SK-N-SH (cell line): Measurements from ENCODE around the gene CD300LG. TPM values are rescaled to one million over a fixed set of nuclear protein-coding genes. Genes with fewer than 3 reads are reported as not detected.
A peak's percentile ranks its signal among the peaks of the same experiment; 100 is the strongest.

Experiments
- CTCF ChIA-PET: fragments of 300-600, 350-600 bp; formaldehyde crosslinking; extraction: SDS; loops from one replicate; lab custom pipeline; 2021; lab: Yijun Ruan, JAX
- POLR2A ChIA-PET: fragments of 350-600 bp; sonication (Branson Sonifier 250); formaldehyde crosslinking; extraction: SDS; loops from one replicate; lab custom pipeline; 2020; ENCODE audit warnings: antibody characterized with exemption, inconsistent platforms; lab: Yijun Ruan, JAX
- DNase-seq: peaks from one replicate; pipeline ENCODE4 v3.0.0; 2012
- H2AFZ ChIP-seq: fragments of 200-600 bp; sonication (generic); 2 replicates; pipeline ENCODE4 v1.8.1; 2016; ENCODE audit warnings: antibody characterized with exemption, mild to moderate bottlenecking, low read depth
- H3F3A ChIP-seq: fragments of 200-600 bp; sonication (generic); replicated peaks from 2 replicates; pipeline ENCODE3; 2016; ENCODE audit warnings: antibody characterized with exemption, mild to moderate bottlenecking; ENCODE audit not compliant: insufficient read depth
- H3K27ac ChIP-seq, 2 experiments: fragments of 200-500 bp in 1 of 2; fragments of 200-600 bp in 1 of 2; sonication (Bioruptor generic) in 1 of 2; sonication (generic), shearing (Covaris generic) in 1 of 2; 2 replicates each; pipeline versions ENCODE4 v1.5.1 to v1.6.1; 2014 to 2016; ENCODE audit warnings: low read depth in 2 of 2, inconsistent platforms in 1 of 2, low read length in 1 of 2, mild to moderate bottlenecking in 1 of 2, mixed read lengths in 1 of 2
- H3K27me3 ChIP-seq: fragments of 200-600 bp; sonication (generic), shearing (Covaris generic); 2 replicates; pipeline ENCODE4 v1.6.1; 2016; ENCODE audit warnings: mixed run types; ENCODE audit not compliant: insufficient read depth
- H3K36me3 ChIP-seq, 2 experiments: fragments of 200-500 bp in 1 of 2; fragments of 200-600 bp in 1 of 2; sonication (Bioruptor generic) in 1 of 2; sonication (generic) in 1 of 2; replicated peaks in 1 of 2; 2 replicates each; pipeline versions ENCODE3 to v1.5.1; 2014 to 2016; ENCODE audit warnings: low read length in 1 of 2, mild to moderate bottlenecking in 1 of 2; ENCODE audit not compliant: insufficient read depth in 2 of 2, control insufficient read depth in 1 of 2
- H3K4me1 ChIP-seq, 2 experiments: fragments of 200-500 bp in 1 of 2; fragments of 200-600 bp in 1 of 2; sonication (Bioruptor generic) in 1 of 2; sonication (generic), shearing (Covaris generic) in 1 of 2; 2 replicates each; pipeline versions ENCODE4 v1.5.1 to v1.6.1; 2014 to 2016; ENCODE audit warnings: low read depth in 1 of 2, low read length in 1 of 2, mixed run types in 1 of 2; ENCODE audit not compliant: insufficient read depth in 2 of 2, control insufficient read depth in 1 of 2
- H3K4me2 ChIP-seq: fragments of 200-600 bp; sonication (generic), shearing (Covaris generic); 2 replicates; pipeline ENCODE4 v1.6.1; 2017; ENCODE audit warnings: mixed run types
- H3K4me3 ChIP-seq, 2 experiments: fragments of 200-500 bp in 1 of 2; fragments of 200-600 bp in 1 of 2; sonication (Bioruptor generic) in 1 of 2; sonication (generic), shearing (Covaris generic) in 1 of 2; 2 replicates each; pipeline versions ENCODE4 v1.5.1 to v1.8.1; 2014 to 2016; ENCODE audit warnings: low read depth in 2 of 2, inconsistent platforms in 1 of 2, low read length in 1 of 2, mild to moderate bottlenecking in 1 of 2, mixed read lengths in 1 of 2, moderate library complexity in 1 of 2
- H3K79me2 ChIP-seq: fragments of 200-600 bp; sonication (generic); 2 replicates; pipeline ENCODE4 v1.8.1; 2017; ENCODE audit warnings: mild to moderate bottlenecking; ENCODE audit not compliant: insufficient read depth
- H3K9ac ChIP-seq: fragments of 200-600 bp; sonication (generic); 2 replicates; pipeline ENCODE4 v1.6.1; 2017; ENCODE audit warnings: mixed run types
- H3K9me2 ChIP-seq: fragments of 200-600 bp; sonication (generic); 2 replicates; pipeline ENCODE4 v1.6.1; 2017; ENCODE audit warnings: mixed run types
- H3K9me3 ChIP-seq: fragments of 200-600 bp; sonication (generic); 2 replicates; pipeline ENCODE4 v1.6.1; 2017; ENCODE audit warnings: mixed run types, mild to moderate bottlenecking, moderate library complexity
- H4K20me1 ChIP-seq: fragments of 200-600 bp; sonication (generic); 2 replicates; pipeline ENCODE4 v1.6.1; 2017; ENCODE audit warnings: mild to moderate bottlenecking, mixed run types; ENCODE audit not compliant: insufficient read depth
- CHD2 ChIP-seq: fragments of 150-350 bp; IDR thresholded peaks from 2 replicates; pipeline ENCODE4 v1.6.1; 2018; ENCODE audit warnings: low read length; ENCODE audit not compliant: partially characterized antibody
- EZH2phosphoT487 ChIP-seq: fragments of 200-600 bp; sonication (generic); IDR thresholded peaks from 2 replicates; pipeline ENCODE4 v1.6.1; 2017; ENCODE audit warnings: low read depth, mixed run types, mild to moderate bottlenecking, antibody characterized with exemption, moderate library complexity, borderline replicate concordance
- FOSL2 ChIP-seq: IDR thresholded peaks from 2 replicates; pipeline ENCODE4 v1.4.0; 2012; ENCODE audit warnings: low read depth, mild to moderate bottlenecking, moderate library complexity, borderline replicate concordance
- GATA2 ChIP-seq: sonication (generic); formaldehyde crosslinking; IDR thresholded peaks from 2 replicates; pipeline ENCODE4 v1.5.0; 2020; ENCODE audit warnings: mild to moderate bottlenecking, missing genetic modification reagents
- JUND ChIP-seq: IDR thresholded peaks from 2 replicates; pipeline ENCODE4 v1.4.0; 2012
- NRF1 ChIP-seq: IDR thresholded peaks from 2 replicates; pipeline ENCODE4 v1.6.1; 2012; ENCODE audit warnings: low read depth, mild to moderate bottlenecking, low read length
- RAD21 ChIP-seq: IDR thresholded peaks from 2 replicates; pipeline ENCODE4 v1.6.1; 2012; ENCODE audit warnings: mild to moderate bottlenecking, low read length
- RFX5 ChIP-seq: IDR thresholded peaks from 2 replicates; pipeline ENCODE4 v1.6.1; 2012; ENCODE audit warnings: mild to moderate bottlenecking, improper control_type of control experiment, low read length
- RXRA ChIP-seq: IDR thresholded peaks from 2 replicates; pipeline ENCODE4 v1.4.0; 2012; ENCODE audit warnings: low read depth, mild to moderate bottlenecking, borderline replicate concordance
- SMC3 ChIP-seq: IDR thresholded peaks from 2 replicates; pipeline ENCODE4 v1.6.1; 2012; ENCODE audit warnings: low read depth, low read length, improper control_type of control experiment
- TAF1 ChIP-seq: IDR thresholded peaks from 2 replicates; pipeline ENCODE4 v1.6.1; 2012; ENCODE audit warnings: low read depth, mild to moderate bottlenecking, low read length, moderate library complexity, borderline replicate concordance
- TCF12 ChIP-seq: IDR thresholded peaks from 2 replicates; pipeline ENCODE4 v1.4.0; 2012
- TEAD4 ChIP-seq: IDR thresholded peaks from 2 replicates; pipeline ENCODE4 v1.4.0; 2012; ENCODE audit warnings: mild to moderate bottlenecking, borderline replicate concordance; ENCODE audit not compliant: insufficient read depth
- YY1 ChIP-seq: IDR thresholded peaks from 2 replicates; pipeline ENCODE4 v1.4.0; 2012; ENCODE audit warnings: low read depth, mild to moderate bottlenecking
- WGBS: methylation state at CpG from one replicate; pipeline ENCODE4 v1.1.6; 2017; ENCODE audit warnings: low lambda C conversion rate; 5-methylcytosine and 5-hydroxymethylcytosine counted together
- polyA plus RNA-seq, 3 experiments: library from polyadenylated mRNA; depleted of rRNA; stranded (reverse); fragments of >200 nt; gene quantifications; 2 replicates each; pipeline ENCODE4 v1.2.3, GENCODE V29; 2012
- TF ChIP-seq, protein P1 (sequence below): IDR thresholded peaks from 2 replicates; pipeline ENCODE4 v1.4.0; 2012; ENCODE audit warnings: low read depth
- TF ChIP-seq, protein P2 (sequence below): fragments of 200-600 bp; sonication (generic); IDR thresholded peaks from 2 replicates; pipeline ENCODE4 v1.6.1; 2017; ENCODE audit warnings: antibody characterized with exemption, mild to moderate bottlenecking, moderate library complexity

Gene CD300LG
- polyA plus RNA-seq, 1 of the 3 experiments (the other 2 are of a cell fraction) = not detected

DNA sequence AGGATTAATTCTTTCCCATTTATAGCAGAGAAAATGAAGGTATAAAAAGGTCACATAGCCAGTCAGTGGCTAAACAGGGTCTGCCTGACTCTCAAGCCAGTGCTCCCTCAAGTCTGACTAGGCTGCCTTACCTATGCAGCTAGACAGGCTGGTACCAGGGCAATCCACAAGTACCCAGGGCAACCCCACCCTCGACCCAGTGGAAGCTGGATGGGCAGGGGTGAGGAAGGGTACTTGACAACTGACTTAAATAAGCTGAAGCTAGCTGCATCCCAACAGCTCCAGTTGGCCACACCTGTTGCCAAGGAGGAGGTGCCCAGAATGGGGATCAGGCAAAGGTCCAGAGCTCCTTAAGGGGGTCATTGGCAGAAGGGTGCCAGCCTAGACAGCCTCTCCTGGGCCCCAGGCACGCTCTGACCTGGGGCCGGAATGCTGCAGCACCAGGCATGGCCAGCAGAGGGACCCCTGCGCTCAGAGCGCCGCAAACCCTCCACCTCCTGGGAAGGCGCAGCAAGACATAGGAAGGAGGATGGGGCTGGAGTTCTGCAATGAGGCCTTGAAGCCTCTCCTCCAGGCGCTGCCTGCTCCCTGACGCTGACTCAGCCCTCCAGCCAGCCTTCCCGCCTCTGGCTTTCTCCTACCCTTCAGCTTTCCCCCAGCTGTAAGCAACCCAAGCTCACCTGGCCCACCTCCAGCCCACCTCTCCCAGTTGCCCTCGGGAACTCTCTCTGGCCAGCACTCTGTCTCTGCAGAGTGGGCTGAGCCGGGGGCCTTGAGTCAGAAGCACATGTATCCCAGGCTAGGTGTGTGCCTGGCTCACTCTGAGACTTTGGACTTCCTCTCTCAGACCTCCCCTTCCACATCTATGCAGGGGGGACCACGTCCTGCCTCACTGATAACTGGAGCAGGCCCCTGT, 31.5 kb downstream of the CD300LG start:
- no peaks in the 10 kb centered on the region for H3K9me2 ChIP-seq
- no peaks in the 10 kb centered on the region for H3K9me3 ChIP-seq
- H3K36me3 ChIP-seq = no peaks in the 10 kb centered on the region
- H3K79me2 ChIP-seq = no peaks in the 10 kb centered on the region
- 20% methylated on average over 7 of the region's 13 CpGs for WGBS
- no peaks in the 10 kb centered on the region for H3F3A ChIP-seq
- peaks cover 0 to 2% of the 10 kb centered on the region in 2 experiments; a peak in 1 of 4 replicates for H3K4me1 ChIP-seq
- TF ChIP-seq SMC3 (peak; percentile 75), RAD21 (peak; percentile 80), TEAD4 (no peak)
- TF ChIP-seq, protein P1, sequence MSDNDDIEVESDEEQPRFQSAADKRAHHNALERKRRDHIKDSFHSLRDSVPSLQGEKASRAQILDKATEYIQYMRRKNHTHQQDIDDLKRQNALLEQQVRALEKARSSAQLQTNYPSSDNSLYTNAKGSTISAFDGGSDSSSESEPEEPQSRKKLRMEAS = 0 out of 2 replicates have a peak, but pooled peaks have one; percentile 46
- TF ChIP-seq, protein P2, sequence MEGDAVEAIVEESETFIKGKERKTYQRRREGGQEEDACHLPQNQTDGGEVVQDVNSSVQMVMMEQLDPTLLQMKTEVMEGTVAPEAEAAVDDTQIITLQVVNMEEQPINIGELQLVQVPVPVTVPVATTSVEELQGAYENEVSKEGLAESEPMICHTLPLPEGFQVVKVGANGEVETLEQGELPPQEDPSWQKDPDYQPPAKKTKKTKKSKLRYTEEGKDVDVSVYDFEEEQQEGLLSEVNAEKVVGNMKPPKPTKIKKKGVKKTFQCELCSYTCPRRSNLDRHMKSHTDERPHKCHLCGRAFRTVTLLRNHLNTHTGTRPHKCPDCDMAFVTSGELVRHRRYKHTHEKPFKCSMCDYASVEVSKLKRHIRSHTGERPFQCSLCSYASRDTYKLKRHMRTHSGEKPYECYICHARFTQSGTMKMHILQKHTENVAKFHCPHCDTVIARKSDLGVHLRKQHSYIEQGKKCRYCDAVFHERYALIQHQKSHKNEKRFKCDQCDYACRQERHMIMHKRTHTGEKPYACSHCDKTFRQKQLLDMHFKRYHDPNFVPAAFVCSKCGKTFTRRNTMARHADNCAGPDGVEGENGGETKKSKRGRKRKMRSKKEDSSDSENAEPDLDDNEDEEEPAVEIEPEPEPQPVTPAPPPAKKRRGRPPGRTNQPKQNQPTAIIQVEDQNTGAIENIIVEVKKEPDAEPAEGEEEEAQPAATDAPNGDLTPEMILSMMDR = peak; percentile 89
- ChIA-PET POLR2A (no interaction called here), CTCF (interaction anchor here (0.6 to 10.0 kb wide), 37 partner anchors 13 to 424 kb away, joined by 3 to 344 read pairs (median 5); partner anchors contain the start of genes CD300LG, MPP2 and PPY)
- no peaks in the 10 kb centered on the region for H3K27me3 ChIP-seq
- no peaks in the 10 kb centered on the region for H4K20me1 ChIP-seq
- peak; percentile 91 for DNase-seq
- no peak overlapping the region for H3K27ac ChIP-seq
- H3K4me2 ChIP-seq = no peak overlapping the region
- no peak overlapping the region for H2AFZ ChIP-seq
- no peak overlapping the region for H3K4me3 ChIP-seq
- no peak overlapping the region for H3K9ac ChIP-seq

DNA sequence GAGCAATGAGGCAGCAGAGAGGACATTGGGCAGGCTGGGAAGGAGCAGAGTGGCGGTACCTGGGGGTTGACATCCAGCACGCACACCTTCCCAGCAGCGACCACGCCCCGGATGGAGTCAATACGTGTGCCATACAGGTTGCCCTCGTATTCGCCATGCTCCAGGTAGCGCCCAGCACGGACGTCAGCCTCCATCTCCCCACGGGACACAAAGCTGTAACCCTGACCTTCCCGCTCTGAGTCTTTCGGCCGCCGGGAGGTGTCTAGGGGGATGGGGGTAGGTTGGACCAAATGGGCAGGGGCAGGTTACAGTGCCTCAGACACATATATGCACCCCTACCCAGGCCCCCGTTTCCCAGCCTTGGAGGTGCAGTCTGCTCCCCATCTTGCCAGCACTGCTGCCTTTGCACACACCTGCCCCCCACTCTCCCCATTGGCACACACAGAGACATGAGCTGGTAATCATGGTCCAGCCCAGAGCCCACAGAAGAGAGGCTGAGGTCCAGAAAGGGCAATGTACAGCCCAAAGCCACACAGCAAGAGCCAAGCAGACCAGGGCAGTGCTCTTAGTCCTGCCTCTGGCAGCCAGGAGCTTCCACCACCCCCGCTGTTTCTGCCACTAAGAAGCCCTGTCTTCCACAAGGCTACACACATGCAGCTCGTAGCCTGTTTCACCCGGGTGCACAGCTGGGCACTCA, 32.9 kb downstream of the CD300LG start:
- no peaks in the 10 kb centered on the region for H3K9me2 ChIP-seq
- no peak overlapping the region for H2AFZ ChIP-seq
- H4K20me1 ChIP-seq = no peaks in the 10 kb centered on the region
- no peaks in the 10 kb centered on the region for H3K79me2 ChIP-seq
- no peak for DNase-seq
- POLR2A ChIA-PET = no interaction called here
- H3K27me3 ChIP-seq = no peaks in the 10 kb centered on the region
- H3K9ac ChIP-seq = no peak overlapping the region
- WGBS = 85% methylated on average over 20 of the region's 20 CpGs
- no peak for TF ChIP-seq RFX5
- no peak for TF ChIP-seq FOSL2
- no peak for TF ChIP-seq NRF1
- TF ChIP-seq RXRA = no peak
- no peak for TF ChIP-seq TAF1
- TF ChIP-seq GATA2 (CRISPR knock-in tag) = no peak
- no peak for TF ChIP-seq JUND
- TF ChIP-seq, protein P1 = no peak
- TF ChIP-seq EZH2phosphoT487 = no peak
- TF ChIP-seq YY1 = no peak
- TF ChIP-seq CHD2 = no peak
- no peak for TF ChIP-seq TCF12
- TF ChIP-seq TEAD4 = no peak
- TF ChIP-seq, all 33 proteins: peak for 0
- no peak overlapping the region; a peak in 1 of 4 replicates for H3K4me3 ChIP-seq
- no peaks in the 10 kb centered on the region for H3K36me3 ChIP-seq
- no peak overlapping the region for H3K4me2 ChIP-seq
- H3F3A ChIP-seq = no peaks in the 10 kb centered on the region
- H3K9me3 ChIP-seq = no peaks in the 10 kb centered on the region
- peaks cover 0 to 2% of the 10 kb centered on the region in 2 experiments; a peak in 1 of 4 replicates for H3K4me1 ChIP-seq
- no peak overlapping the region for H3K27ac ChIP-seq
- CTCF ChIA-PET = interaction anchor here (0.6 to 10.0 kb wide), 26 partner anchors 15 to 269 kb away, joined by 3 to 344 read pairs (median 5); partner anchors contain the start of genes CD300LG, MPP2 and PPY
